SKM-1 (cell line): ENCODE data around the gene PAIP2B.
"Not testable (repeated sequence)": the region's sequence is repeated elsewhere in the genome, so short reads cannot be mapped to it uniquely, and the experiment has no call there.

Source experiments
- DNase-seq: peaks from one replicate; lab custom pipeline; 2025; ENCODE audit not compliant: unreplicated experiment; lab: John Stamatoyannopoulos, UW

The PAIP2B gene

GRCh38 chr2:71220743-71221142, 6.2 kb downstream of the PAIP2B start:
- no peak for DNase-seq

- DNase-seq: no peak
Observed at GRCh38 chr2:71216501-71216900, 10.4 kb downstream of the PAIP2B start.

- no peak for DNase-seq
Observed at GRCh38 chr2:71215447-71215846, 11.5 kb downstream of the PAIP2B start.

GRCh38 chr2:71212336-71212735, 14.6 kb downstream of the PAIP2B start:
- no peak for DNase-seq

GRCh38 chr2:71210292-71210691, 16.6 kb downstream of the PAIP2B start:
- DNase-seq: no peak

GRCh38 chr2:71208756-71209155, 18.1 kb downstream of the PAIP2B start:
- DNase-seq: no peak

GRCh38 chr2:71207601-71208000, 19.3 kb downstream of the PAIP2B start:
- DNase-seq: no peak

GRCh38 chr2:71206271-71206670, 20.6 kb downstream of the PAIP2B start:
- no peak for DNase-seq

- DNase-seq: no peak
Observed at GRCh38 chr2:71191570-71191943, 35.3 kb downstream of the PAIP2B start.

- DNase-seq: no peak
Observed at GRCh38 chr2:71190656-71191569, 36.0 kb downstream of the PAIP2B start.

- DNase-seq: no peak
Observed at GRCh38 chr2:71187589-71187988, 39.3 kb downstream of the PAIP2B start.

- no peak for DNase-seq
Observed at GRCh38 chr2:71186973-71187372, 39.9 kb downstream of the PAIP2B start.

GRCh38 chr2:71183306-71184115, 43.4 kb downstream of the PAIP2B start:
- not testable (repeated sequence) for DNase-seq

- DNase-seq: no peak
Observed at GRCh38 chr2:71181316-71181715, 45.6 kb downstream of the PAIP2B start.

- DNase-seq: not testable (repeated sequence)
Observed at GRCh38 chr2:71178836-71179235, 48.1 kb downstream of the PAIP2B start.

GRCh38 chr2:71174207-71174606, 52.7 kb downstream of the PAIP2B start:
- no peak for DNase-seq

- DNase-seq: no peak
Observed at GRCh38 chr2:71173096-71173495, 53.8 kb downstream of the PAIP2B start.

GRCh38 chr2:71166812-71167211, 60.1 kb downstream of the PAIP2B start:
- DNase-seq: no peak

- no peak for DNase-seq
Observed at GRCh38 chr2:71157124-71157793, 69.6 kb downstream of the PAIP2B start.

- DNase-seq: no peak
Observed at GRCh38 chr2:71156573-71156972, 70.3 kb downstream of the PAIP2B start.

- DNase-seq: no peak
Observed at GRCh38 chr2:71155846-71156245, 71.1 kb downstream of the PAIP2B start.
